AML-193 (cell line): ENCODE data around the gene DLGAP1.
"Not testable (repeated sequence)": the region's sequence is repeated elsewhere in the genome, so short reads cannot be mapped to it uniquely, and the experiment has no call there.

Experiments
- DNase-seq, 2 experiments: peaks; one replicate each; lab custom pipeline; 2025; lab: John Stamatoyannopoulos, UW

DLGAP1 gene

GRCh38 chr18:4074647-4075046, 380.5 kb downstream of the DLGAP1 start:
- no peak for DNase-seq

GRCh38 chr18:4069183-4069582, 385.9 kb downstream of the DLGAP1 start:
- no peak for DNase-seq

- peak; percentile 32 to 34 for DNase-seq
Measured at GRCh38 chr18:4068552-4069158, 386.5 kb downstream of the DLGAP1 start.

GRCh38 chr18:4063545-4063944, 391.6 kb downstream of the DLGAP1 start:
- DNase-seq: no peak

- DNase-seq: peak; percentile 76 to 85
Measured at GRCh38 chr18:4060427-4061281, 394.5 kb downstream of the DLGAP1 start.

- DNase-seq: no peak
Measured at GRCh38 chr18:4058179-4058578, 396.9 kb downstream of the DLGAP1 start.

GRCh38 chr18:4040391-4041092, 414.6 kb downstream of the DLGAP1 start:
- no peak for DNase-seq

- no peak for DNase-seq
Measured at GRCh38 chr18:4035521-4035920, 419.6 kb downstream of the DLGAP1 start.

GRCh38 chr18:4034815-4035214, 420.3 kb downstream of the DLGAP1 start:
- DNase-seq: not testable (repeated sequence)

GRCh38 chr18:4026542-4026941, 428.6 kb downstream of the DLGAP1 start:
- no peak for DNase-seq

- DNase-seq: no peak
Measured at GRCh38 chr18:4024702-4025101, 430.4 kb downstream of the DLGAP1 start.

- not testable (repeated sequence) for DNase-seq
Measured at GRCh38 chr18:4022749-4023148, 432.4 kb downstream of the DLGAP1 start.

GRCh38 chr18:4020026-4020425, 435.1 kb downstream of the DLGAP1 start:
- DNase-seq: no peak

GRCh38 chr18:4017480-4017879, 437.6 kb downstream of the DLGAP1 start:
- peak; percentile 4 to 20 for DNase-seq

GRCh38 chr18:4016391-4017049, 438.6 kb downstream of the DLGAP1 start:
- no peak for DNase-seq

GRCh38 chr18:4007846-4008245, 447.3 kb downstream of the DLGAP1 start:
- no peak for DNase-seq

- no peak for DNase-seq
Measured at GRCh38 chr18:4004183-4004829, 450.8 kb downstream of the DLGAP1 start.

- DNase-seq: peak; percentile 17 to 57
Measured at GRCh38 chr18:3998698-3999333, 456.3 kb downstream of the DLGAP1 start.

- peak; percentile 41 to 47 for DNase-seq
Measured at GRCh38 chr18:3995476-3996102, 459.5 kb downstream of the DLGAP1 start.

GRCh38 chr18:3993941-3994687, 461.0 kb downstream of the DLGAP1 start:
- DNase-seq: no peak
